Coronary artery (tissue), 2 donors: Measurements from ENCODE around the gene AK8.
A peak's percentile ranks its signal among the peaks of the same experiment; 100 is the strongest.

ENCODE experiments used
- DNase-seq: peaks from one replicate; pipeline ENCODE4 v3.0.0-alpha.2; 2017; ENCODE audit warnings: low spot score
- H3K27ac ChIP-seq, 2 donors: fragments of 200-600 bp; sonication (generic); one replicate each; pipeline ENCODE4 v1.5.1; 2016 to 2019
- H3K4me3 ChIP-seq: fragments of 200-600 bp; sonication (generic); 2 replicates; pipeline ENCODE4 v1.5.1; 2016; ENCODE audit warnings: mild to moderate bottlenecking, moderate library complexity
- TF ChIP-seq, protein P1 (sequence below): fragments of 200-600 bp; sonication (generic); IDR thresholded peaks from one replicate; pipeline ENCODE4 v1.5.1; 2019; ENCODE audit warnings: antibody characterized with exemption

AK8 gene

DNA sequence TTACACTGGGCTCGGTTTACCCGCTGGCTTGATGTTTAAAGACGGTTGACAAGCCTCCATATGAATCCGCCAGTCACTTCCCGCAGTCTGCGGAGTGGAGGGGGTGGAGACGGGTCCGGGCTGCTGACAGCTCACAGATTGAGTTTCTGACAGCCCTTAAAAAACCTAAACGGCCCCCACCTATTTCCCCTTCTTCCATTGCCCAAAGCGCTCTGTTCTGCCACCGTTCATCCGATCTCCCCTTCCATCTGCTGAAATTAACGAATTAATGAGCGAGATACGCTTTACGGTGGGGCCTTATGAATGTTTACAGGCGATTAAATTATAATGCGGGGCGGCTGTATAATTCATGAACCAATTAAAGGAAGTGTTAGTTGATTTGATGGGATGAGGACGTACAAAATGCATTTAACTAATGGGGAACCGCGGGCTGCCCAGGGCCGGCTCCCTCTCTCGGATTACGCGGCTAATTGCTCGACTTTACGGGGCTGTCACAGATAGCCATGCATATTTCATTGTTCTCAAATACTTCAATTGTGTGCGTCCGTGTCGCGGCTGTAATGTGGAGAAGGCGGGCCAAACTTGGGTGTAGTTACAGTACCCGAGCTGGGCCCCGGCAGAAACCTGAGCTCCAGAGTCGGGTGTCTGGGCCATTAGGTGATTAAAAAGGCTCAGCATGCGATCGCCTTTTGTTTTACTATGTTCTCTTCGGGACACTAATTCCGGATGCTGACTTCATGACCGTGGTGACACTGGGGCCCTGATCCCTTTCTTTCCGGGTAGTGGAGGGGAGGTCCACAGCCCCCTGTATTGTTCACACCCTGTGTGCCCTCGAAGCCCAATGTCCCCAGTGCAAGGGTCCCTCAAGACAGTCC, 133.0 kb downstream of the AK8 start:
- H3K27ac ChIP-seq: no peak overlapping the region
- H3K4me3 ChIP-seq: peak overlapping the region; percentile 19
- DNase-seq: peak; percentile 57
- TF ChIP-seq, protein P1, sequence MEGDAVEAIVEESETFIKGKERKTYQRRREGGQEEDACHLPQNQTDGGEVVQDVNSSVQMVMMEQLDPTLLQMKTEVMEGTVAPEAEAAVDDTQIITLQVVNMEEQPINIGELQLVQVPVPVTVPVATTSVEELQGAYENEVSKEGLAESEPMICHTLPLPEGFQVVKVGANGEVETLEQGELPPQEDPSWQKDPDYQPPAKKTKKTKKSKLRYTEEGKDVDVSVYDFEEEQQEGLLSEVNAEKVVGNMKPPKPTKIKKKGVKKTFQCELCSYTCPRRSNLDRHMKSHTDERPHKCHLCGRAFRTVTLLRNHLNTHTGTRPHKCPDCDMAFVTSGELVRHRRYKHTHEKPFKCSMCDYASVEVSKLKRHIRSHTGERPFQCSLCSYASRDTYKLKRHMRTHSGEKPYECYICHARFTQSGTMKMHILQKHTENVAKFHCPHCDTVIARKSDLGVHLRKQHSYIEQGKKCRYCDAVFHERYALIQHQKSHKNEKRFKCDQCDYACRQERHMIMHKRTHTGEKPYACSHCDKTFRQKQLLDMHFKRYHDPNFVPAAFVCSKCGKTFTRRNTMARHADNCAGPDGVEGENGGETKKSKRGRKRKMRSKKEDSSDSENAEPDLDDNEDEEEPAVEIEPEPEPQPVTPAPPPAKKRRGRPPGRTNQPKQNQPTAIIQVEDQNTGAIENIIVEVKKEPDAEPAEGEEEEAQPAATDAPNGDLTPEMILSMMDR: no peak

DNA sequence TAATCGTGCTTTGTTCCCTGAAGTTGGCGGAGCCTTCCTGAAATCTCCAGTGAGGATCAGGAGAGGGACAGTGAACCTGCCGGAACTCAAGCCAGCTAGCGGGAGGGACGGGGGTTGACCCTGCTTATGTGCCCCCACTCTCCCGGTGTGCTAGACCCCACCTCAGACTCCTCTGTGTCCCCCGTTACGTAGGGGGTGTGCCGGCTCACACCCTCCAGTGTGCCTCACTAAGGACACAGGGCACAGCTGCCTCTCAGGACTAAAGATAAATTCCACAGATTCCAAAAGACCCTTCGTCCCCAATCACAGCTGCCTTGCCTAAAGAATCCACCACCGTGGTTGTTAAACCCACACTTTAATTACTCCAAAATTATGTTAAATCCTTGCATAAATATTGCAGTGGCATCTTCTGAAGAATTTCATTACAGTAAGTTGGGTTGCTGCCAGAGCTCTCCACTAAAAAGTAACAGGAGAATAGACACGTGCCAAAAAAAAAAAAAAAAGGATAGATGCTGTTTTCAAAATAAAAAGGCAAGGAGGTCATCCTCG, 134.1 kb downstream of the AK8 start:
- TF ChIP-seq, protein P1: no peak
- no peak overlapping the region for H3K4me3 ChIP-seq
- peak; percentile 26 for DNase-seq
- H3K27ac ChIP-seq: no peak overlapping the region

DNA sequence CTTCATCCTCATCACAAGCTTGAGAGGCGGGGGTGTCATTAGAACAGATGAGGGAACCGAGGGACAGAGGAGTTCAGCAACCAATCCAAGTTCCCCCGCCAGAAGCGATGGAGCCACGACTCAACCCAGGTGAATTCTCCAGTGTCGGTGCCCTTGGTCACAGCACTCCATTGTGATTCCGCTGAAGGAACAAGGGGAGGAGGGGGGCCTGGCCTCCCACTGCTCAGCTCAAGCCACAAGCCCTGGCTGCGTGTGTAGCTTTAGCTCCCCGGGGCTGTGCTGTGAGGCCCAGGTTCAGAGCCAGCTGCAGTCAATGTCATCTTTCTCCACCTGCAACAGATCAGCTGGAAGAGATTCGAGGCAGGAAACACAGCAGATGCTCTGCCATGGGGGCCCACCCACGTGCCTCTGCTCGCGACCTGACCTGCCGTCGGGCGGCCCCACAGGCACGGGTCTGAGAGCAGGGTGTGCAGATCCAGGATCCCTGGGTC, 135.2 kb downstream of the AK8 start:
- TF ChIP-seq, protein P1: no peak

DNA sequence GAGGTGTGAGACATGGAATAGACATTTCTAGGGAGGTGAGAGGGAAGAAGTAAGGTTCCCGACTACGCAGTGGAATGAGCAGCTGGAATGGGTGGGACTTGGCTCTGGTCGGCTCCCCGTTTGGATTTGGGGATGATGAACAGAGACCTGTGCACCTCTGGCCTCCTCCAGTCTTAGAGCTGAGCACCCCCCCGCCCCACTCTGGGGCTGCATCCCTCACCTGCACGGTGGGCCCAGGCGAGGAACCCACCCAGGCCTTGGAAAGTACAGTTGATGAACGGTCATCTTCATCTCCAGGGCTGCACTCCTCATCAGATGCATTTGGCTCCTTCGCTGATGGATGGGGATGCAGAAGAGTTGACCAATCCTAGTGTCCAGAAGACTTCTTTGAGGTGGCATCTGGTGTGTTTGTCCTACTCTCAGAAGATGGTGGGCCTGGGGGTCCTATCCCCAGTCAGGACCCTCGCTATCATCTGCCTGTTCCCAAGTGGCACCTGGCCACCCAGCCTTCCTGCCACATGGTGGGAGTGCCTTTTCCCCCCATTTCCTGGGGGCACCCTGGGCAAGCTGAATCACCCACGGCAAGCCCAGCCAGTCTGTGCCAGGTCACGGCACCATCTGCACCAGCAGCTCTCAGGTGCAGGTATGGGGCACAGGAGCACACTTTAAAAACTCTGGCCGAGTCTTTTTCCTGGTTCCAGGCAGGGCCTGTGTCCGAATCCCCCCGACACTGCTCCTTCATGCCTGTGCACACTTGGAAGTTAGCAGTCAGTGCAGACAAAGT, 137.4 kb downstream of the AK8 start:
- TF ChIP-seq, protein P1: no peak
- DNase-seq: no peak
- H3K4me3 ChIP-seq: no peak overlapping the region
- H3K27ac ChIP-seq: no peak overlapping the region

More for the DNA sequence above, 135.2 kb downstream of the AK8 start:
- Histone ChIP-seq H3K4me3 (no peak overlapping the region), H3K27ac (no peak overlapping the region)
- peak; percentile 43 for DNase-seq

DNA sequence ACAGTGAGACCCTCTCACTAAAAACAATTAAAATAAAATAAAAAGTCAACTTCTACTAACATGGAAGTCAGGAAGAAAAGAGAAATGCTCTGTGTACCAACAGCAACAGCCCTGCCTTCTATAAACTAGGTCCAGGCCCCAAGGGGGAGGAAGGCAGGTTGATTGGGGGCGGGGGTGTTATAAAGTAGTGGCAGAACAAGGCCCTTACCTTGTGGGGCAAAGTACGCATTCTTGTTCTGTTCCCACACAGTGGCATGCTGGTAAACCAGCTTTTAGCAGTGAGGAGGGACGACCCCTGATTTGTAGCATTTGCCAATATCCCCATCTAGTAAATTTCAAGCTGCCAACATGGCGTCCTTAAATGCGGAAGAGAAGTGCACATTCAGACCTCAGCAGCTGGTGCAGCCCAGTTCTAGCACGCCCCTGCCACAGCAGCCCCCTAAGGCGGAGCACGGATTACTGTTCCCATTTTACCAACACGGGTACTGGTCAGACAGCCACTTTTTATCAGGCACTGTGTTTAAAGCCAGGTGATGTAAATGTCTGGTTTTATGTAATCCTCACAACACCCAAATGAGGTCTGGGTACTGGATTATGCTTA, 138.3 kb downstream of the AK8 start:
- Histone ChIP-seq H3K27ac (no peak overlapping the region), H3K4me3 (no peak overlapping the region)
- DNase-seq: no peak
- TF ChIP-seq, protein P1: no peak

DNA sequence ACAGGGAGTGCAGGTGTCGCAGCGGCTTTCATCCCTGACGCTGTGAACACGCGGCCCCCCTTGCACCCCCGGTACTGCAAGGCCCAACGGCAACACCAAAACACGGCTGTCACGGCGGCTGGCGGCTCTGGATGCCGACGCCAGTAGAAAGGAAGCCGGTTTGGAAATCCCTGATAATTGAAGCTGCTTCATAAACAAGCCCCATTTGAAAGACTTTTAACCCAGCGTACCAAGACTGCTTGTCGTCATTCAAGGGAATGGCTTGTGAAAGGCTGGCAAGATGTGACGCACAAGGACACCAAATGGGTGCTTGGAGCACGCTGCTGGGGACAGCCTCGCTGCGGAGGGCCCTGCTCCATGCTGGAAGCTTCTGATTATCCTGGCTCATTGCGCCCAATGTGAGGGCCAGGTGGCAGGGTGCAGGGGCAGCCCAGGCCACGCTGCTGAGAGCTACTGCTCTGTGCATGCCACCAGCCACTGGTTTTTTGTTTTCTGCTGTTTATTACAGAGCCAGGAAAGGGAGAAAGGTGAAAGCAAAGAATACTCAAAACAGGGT, 144.7 kb downstream of the AK8 start:
- TF ChIP-seq, protein P1: no peak
- Histone ChIP-seq H3K4me3 (no peak overlapping the region), H3K27ac (no peak overlapping the region)
- no peak for DNase-seq
